Hippocampal formation (tissue), 2 donors: ENCODE data around the gene TMEM185A.
"Not testable (repeated sequence)": the region's sequence is repeated elsewhere in the genome, so short reads cannot be mapped to it uniquely, and the experiment has no call there.

Source experiments
- DNase-seq, 2 donors: peaks; one replicate each; lab custom pipeline; 2025; lab: John Stamatoyannopoulos, UW

The TMEM185A gene

DNA sequence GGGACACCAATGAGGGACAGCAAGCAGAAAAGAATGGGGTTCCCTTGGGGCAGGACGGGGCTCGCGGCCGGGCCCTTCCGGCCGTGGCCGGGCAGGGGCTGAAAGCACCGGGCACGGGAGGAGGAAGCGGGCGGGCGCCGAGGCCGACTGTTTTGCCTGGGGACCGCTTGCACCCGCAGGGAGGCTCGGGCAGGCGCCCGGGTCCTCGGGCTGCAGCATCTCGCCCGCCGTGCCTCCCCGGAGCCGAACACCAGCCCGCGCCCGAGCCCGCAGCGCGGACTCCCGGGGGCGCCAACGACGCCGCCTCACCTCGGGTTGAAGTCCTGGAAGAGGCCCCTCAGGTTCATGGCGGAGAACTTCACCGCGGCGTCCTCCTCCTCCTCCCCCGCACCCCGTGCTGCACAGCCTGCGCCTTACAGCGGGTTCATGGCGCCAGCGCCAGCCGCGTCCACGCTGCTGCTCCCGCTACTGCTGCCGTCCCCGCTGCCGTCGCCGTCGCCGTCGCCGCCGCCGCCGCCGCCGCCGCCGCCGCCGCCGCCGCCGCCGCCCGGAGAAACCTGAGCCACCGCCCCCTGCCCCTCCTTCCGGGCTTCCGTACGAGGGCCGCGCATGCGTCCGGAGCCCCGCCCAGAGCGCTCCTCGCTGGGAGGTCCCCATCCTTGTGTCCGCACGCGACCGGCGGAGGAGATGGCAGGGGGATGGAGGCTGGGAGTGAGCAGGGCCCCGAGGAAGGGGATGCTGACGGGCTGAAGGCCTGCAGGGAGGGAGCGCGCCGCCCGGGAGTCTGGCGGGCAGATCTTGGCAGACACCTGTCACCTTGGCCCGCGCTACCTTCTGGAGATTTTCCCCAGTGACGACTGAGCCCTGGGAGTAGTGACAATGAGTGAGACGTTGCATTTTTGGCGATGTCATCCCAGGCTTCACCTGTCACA lies at the start of gene TMEM185A:
Gene TMEM185A, minus strand, starts transcription at position 559 of the 932 bp plus-strand sequence. Its CDS starts 212 bp downstream, at position 347.
- peak; percentile 3 to 37 for DNase-seq

DNA sequence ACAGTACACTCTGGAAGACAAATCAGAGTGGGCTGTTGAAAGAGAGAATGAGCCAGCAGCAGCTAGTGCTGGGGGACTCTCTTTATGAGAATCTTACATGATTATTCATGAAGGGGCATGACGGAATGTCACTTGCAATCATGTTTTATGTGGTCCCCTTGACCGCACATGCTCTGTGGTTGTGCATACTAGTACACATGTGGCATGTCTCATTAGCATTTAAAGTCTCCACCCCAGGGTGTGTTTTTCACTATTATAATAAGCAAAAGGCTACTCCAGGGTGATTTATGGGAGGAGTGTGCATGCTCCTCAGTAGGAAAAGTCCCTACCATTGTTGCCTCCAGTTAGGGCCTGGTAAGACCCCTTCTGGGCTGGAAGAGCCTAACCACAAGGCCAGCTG lies 49.6 kb upstream of the TMEM185A start:
- no peak for DNase-seq

DNA sequence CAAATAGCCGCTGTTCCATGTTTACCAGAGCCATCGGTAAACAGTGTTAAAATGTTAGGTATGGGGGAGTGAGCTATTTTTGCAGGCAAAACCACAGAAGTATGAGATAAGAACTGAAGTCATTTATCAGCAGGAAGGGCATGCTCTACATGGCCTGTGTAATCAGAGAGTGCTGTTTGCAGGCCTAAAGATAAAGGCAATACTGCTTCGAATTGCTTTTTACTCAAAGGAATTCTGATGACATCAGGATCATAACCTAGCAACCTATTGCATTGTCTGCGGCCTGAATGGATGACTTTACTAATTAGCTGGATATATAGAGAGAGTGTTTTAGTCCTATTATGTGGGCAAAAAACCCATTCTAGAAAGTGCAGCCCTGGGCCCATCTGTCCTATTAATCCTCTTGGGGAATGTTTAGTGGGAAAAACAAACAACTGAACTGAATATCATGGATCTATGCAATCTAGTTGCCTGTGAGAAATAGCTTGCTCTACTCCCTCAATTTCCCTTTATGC lies 47.6 kb upstream of the TMEM185A start:
- DNase-seq: not testable (repeated sequence)

- DNase-seq: not testable (repeated sequence)
These were observed 44.0 kb upstream of the TMEM185A start for GRCh38 chrX:149675554-149675953.

DNA sequence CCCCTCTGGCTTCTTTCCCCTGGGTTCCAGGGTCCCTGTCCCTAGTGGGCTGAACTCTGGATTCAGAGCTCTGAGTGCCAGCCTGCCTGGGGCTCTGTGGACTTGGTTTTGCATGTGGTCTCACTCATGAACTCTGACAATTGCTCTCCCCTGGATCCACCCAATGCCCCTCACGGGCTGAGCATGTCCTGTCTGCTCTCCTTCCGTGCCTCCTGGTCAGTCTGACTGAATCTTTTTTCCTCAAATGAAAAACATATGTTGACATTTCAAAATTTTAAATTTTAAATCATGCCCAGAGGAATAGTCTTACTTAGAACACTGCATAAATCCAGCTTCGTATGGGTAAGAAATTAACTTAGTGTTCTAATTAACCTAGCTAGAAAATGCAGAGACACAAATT lies 43.5 kb upstream of the TMEM185A start:
- DNase-seq: not testable (repeated sequence)

GRCh38 chrX:149660613-149661012 lies 29.0 kb upstream of the TMEM185A start:
- not testable (repeated sequence) for DNase-seq

GRCh38 chrX:149656260-149656884 lies 24.8 kb upstream of the TMEM185A start:
- DNase-seq: not testable (repeated sequence)

DNA sequence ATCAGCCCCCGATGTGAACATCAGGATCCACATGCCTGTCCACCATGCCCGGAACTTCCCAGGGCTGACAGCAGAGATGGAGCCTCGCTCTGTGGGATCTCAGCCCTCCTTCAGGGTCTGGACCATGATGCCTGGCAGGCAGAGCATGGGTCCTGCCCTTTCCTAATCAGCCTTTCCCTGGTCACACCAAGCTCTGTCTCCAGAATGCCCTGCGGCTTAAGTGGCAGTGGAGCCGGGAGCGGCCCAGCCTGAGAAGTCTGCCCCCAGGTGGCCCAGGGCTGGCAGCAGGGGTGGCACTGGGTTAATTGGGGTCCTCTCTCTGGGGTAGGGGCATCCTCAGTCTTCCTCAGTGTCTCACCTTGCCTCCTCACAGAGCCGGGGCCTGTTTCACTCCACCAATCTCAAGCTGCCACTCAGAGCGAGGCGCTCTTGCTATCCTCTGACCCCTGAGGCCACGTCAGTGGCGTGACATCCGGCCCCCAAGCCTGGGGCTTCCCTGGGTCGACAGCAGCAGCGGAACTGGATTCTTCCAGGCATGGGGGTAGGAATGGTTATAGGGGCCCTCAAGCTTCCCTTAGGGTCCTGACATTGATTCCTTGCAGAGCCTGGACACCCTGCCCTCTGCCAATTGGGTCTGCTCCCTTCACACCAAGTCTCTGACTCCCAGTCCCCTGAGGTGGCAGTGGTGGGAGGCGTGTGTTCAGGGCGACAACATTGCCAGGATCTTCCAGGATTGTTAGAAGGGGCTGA lies 20.8 kb upstream of the TMEM185A start:
- DNase-seq: no peak

DNA sequence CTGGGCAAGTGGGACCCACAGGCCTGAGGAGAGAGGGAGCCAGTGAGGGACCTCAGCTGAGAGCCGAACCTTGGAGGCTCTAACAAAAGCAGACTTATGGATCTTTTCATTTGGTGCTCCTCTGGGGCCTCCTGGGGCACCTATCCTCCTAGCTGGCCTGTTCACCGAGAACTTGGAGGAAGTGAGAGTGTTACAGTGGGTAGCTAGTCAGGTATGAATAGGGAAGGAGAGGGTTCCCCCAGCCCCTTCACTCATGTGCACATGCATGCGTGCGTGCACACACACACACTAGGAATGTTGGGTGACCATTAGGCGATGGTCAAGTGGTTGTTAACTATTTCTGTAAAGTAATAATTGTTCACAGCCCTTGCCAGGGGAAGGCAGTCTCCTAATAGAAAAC lies 18.6 kb upstream of the TMEM185A start:
- no peak for DNase-seq

- no peak for DNase-seq
These were observed 17.3 kb upstream of the TMEM185A start for GRCh38 chrX:149648932-149649331.

- DNase-seq: no peak
These were observed 15.9 kb upstream of the TMEM185A start for GRCh38 chrX:149647505-149647904.

GRCh38 chrX:149643496-149643895 lies 11.9 kb upstream of the TMEM185A start:
- no peak for DNase-seq

GRCh38 chrX:149641835-149642234 lies 10.2 kb upstream of the TMEM185A start:
- no peak for DNase-seq

DNA sequence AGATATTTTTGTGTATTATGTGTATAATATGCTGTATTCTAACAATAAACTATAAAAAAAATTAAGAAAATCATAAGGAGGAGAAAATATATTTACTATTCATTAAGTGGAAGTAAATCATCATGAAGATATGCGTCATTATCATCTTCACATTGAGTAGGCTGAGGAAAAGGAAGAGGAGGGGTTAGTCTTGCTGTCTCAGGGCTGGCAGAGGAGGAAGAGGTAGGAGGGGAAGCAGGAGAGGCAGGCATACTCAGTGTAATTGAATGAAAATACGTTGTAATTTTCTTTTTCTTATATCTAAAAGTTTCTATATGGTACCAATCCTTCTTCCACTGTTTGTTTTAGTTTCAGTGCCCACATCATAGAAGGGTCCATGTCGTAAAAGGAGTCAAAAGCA lies 9.8 kb upstream of the TMEM185A start:
- DNase-seq: no peak

DNA sequence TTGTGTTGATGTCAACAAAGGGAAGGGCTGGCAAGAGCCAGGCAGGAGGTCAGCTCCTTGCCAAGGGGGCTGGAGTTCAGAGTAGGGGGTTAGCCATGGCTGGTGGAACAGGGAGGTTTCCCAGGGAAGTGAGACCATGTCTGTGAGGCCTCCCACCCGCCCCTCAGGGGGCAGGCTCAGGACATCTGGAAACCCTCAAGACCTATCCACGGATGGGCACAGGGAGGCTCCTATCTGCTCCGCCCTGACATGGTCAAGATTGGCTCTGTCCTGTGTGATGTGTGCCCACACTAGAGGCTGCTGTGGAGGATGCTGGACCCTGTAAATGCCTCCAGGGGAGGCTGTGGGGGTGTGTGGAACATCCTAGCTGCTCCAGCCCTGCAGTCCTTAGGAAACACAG lies 8.0 kb upstream of the TMEM185A start:
- no peak for DNase-seq

GRCh38 chrX:149638860-149639259 lies 7.3 kb upstream of the TMEM185A start:
- no peak for DNase-seq

- no peak for DNase-seq
These were observed 1.9 kb upstream of the TMEM185A start for GRCh38 chrX:149633511-149633910.

- no peak for DNase-seq
These were observed 835 bp downstream of the TMEM185A start for GRCh38 chrX:149630681-149631233.

DNA sequence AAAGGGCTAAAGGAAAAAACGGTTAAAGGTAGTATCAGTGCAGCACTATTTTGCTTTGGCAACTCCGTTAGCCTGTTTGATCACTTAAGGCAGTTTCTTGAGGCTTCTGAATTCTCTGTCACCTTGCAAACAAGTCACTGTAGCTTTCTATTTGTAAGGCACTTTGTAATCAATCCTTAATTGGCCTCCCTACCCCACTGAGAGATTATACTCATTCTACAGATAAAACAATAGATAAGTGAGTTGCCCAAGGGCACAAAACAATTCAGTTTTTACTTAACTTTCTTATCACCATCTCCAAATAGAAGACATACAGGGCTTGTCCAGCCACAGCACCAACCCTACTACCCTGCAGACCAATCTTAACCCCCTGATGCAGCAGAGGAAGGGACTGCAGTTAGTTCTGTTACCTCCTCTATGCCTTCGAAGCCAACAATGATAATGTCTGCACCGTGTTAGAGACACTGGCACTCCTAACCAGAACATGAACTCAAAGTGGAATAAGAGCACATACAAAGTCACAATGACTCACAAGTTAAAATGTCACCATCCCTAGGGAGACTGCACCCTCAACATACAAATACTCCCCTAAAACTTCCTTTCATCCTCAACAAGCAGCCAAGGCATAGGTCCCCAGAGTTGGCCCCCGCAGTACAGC lies 1.7 kb downstream of the TMEM185A start:
- no peak for DNase-seq

DNA sequence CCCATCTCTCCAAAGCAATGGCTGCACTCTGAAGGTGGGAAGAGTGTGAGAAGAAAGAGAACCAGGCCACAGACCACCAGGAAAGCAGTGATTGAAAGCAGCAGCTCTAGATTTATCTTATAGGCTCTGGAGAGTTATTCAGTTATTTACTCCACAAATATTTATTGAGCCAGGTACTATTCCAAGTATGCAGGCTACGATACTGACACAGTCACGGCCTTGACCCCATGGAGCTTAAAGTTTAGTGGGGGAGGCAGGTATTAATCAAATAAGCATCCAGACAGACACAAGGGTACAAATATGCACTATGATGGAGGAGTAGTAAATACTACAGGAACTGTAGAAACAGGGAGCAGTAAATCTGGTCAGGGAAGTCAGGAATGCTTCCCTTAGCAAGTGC lies 2.8 kb downstream of the TMEM185A start:
- no peak for DNase-seq

GRCh38 chrX:149628280-149628679 lies 3.3 kb downstream of the TMEM185A start:
- no peak for DNase-seq
